ENCODE data around the gene SCYL2.
"Not testable (repeated sequence)": the region's sequence is repeated elsewhere in the genome, so short reads cannot be mapped to it uniquely, and the experiment has no call there.

Gene SCYL2

GRCh38 chr12:100243137-100243536 lies 23.8 kb upstream of the SCYL2 start:
- H3K4me3 ChIP-seq (ENCODE audit: low read length): no peak overlapping the region
- no peak for TF ChIP-seq ZNF274 (IDR thresholded peaks at IDR 0.05; ENCODE audit: low read depth, low read length)

- H3K4me3 ChIP-seq (ENCODE audit: low read length): no peak overlapping the region
- no peak for TF ChIP-seq ZNF274 (IDR thresholded peaks at IDR 0.05; ENCODE audit: low read depth, low read length)
Measured at GRCh38 chr12:100247765-100248164, 19.2 kb upstream of the SCYL2 start.

- TF ChIP-seq ZNF274 (IDR thresholded peaks at IDR 0.05; ENCODE audit: low read depth, low read length): no peak
- H3K4me3 ChIP-seq (ENCODE audit: low read length): no peak overlapping the region
Measured at GRCh38 chr12:100248886-100249285, 18.1 kb upstream of the SCYL2 start.

- no peak overlapping the region for H3K4me3 ChIP-seq (ENCODE audit: low read length)
- TF ChIP-seq ZNF274 (IDR thresholded peaks at IDR 0.05; ENCODE audit: low read depth, low read length): no peak
Measured at GRCh38 chr12:100249941-100250340, 17.0 kb upstream of the SCYL2 start.

GRCh38 chr12:100251917-100252316 lies 15.1 kb upstream of the SCYL2 start:
- TF ChIP-seq ZNF274 (IDR thresholded peaks at IDR 0.05; ENCODE audit: low read depth, low read length): no peak
- H3K4me3 ChIP-seq (ENCODE audit: low read length): no peak overlapping the region

- no peak overlapping the region for H3K4me3 ChIP-seq (ENCODE audit: low read length)
- no peak for TF ChIP-seq ZNF274 (IDR thresholded peaks at IDR 0.05; ENCODE audit: low read depth, low read length)
Measured at GRCh38 chr12:100253437-100253836, 13.5 kb upstream of the SCYL2 start.

- no peak overlapping the region for H3K4me3 ChIP-seq (ENCODE audit: low read length)
- no peak for TF ChIP-seq ZNF274 (IDR thresholded peaks at IDR 0.05; ENCODE audit: low read depth, low read length)
Measured at GRCh38 chr12:100254876-100255275, 12.1 kb upstream of the SCYL2 start.

GRCh38 chr12:100258127-100258526 lies 8.8 kb upstream of the SCYL2 start:
- TF ChIP-seq ZNF274 (IDR thresholded peaks at IDR 0.05; ENCODE audit: low read depth, low read length): no peak
- H3K4me3 ChIP-seq (ENCODE audit: low read length): no peak overlapping the region

GRCh38 chr12:100263131-100263530 lies 3.8 kb upstream of the SCYL2 start:
- no peak overlapping the region for H3K4me3 ChIP-seq (ENCODE audit: low read length)
- TF ChIP-seq ZNF274 (IDR thresholded peaks at IDR 0.05; ENCODE audit: low read depth, low read length): no peak

GRCh38 chr12:100265107-100265506 lies 1.9 kb upstream of the SCYL2 start:
- H3K4me3 ChIP-seq (ENCODE audit: low read length): not testable (repeated sequence)

GRCh38 chr12:100265732-100266584 lies 1.0 kb upstream of the SCYL2 start:
- no peak for TF ChIP-seq ZNF274 (IDR thresholded peaks at IDR 0.05; ENCODE audit: low read depth, low read length)
- H3K4me3 ChIP-seq (ENCODE audit: low read length): peak overlapping the region; percentile 92

- H3K4me3 ChIP-seq (ENCODE audit: low read length): peak overlapping the region; percentile 92
- no peak for TF ChIP-seq ZNF274 (IDR thresholded peaks at IDR 0.05; ENCODE audit: low read depth, low read length)
Measured at GRCh38 chr12:100266585-100266834, 467 bp upstream of the SCYL2 start.

GRCh38 chr12:100267603-100268281 lies 765 bp downstream of the SCYL2 start:
- TF ChIP-seq ZNF274 (IDR thresholded peaks at IDR 0.05; ENCODE audit: low read depth, low read length): no peak
- peak overlapping the region; percentile 92 for H3K4me3 ChIP-seq (ENCODE audit: low read length)

- no peak for TF ChIP-seq ZNF274 (IDR thresholded peaks at IDR 0.05; ENCODE audit: low read depth, low read length)
- peak overlapping the region; percentile 92 for H3K4me3 ChIP-seq (ENCODE audit: low read length)
Measured at GRCh38 chr12:100268835-100269564, 2.0 kb downstream of the SCYL2 start.

GRCh38 chr12:100273782-100274181 lies 6.8 kb downstream of the SCYL2 start:
- TF ChIP-seq ZNF274 (IDR thresholded peaks at IDR 0.05; ENCODE audit: low read depth, low read length): no peak

More at GRCh38 chr12:100273782-100274181, 6.8 kb downstream of the SCYL2 start:
- H3K4me3 ChIP-seq (ENCODE audit: low read length): no peak overlapping the region
